Measurements from ENCODE around the gene BCAS1. TPM values are rescaled to one million over a fixed set of nuclear protein-coding genes. Genes with fewer than 3 reads are reported as not detected.
A peak's percentile ranks its signal among the peaks of the same experiment; 100 is the strongest.

BCAS1 gene
- total RNA-seq, 1 experiment from 2014 or later, result 0.17 TPM

DNA sequence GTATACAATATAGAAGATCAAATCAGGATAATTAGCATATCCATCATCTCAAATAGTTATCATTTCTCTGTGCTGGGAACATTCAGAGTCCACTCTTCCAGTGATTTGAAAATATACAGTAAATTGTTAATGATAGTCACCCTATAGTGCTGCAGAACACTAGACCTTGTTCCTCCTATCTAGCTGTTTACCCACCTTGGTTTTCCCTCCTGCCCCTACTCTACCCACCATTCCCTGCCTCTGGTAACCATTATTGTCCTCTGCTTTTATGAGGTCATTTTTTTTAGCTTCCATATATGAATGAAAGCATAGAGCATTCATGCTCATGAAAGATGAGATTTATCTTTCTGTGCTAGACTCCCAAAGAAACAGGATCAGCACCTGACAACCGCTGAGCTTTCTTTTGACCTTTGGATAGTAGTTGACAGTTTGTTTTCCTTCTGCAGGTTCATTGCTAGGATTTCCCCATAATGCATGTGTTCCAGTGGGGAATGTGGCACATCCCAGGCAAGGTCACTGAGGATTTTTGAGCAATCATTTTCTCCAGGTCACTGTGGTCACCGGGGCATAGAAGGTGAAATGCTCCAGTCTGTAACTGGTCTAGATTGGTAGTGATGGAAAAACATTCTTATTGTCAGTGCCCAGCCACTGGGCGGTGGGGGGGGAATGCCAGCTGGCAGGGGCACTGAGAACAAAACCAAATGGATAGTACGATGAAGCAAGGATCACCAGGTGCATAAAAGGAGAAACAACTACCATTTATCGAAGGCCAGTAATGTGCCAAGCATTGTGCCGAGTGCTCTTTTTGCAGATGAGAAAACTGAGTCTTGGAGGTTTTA, 33.6 kb upstream of the BCAS1 start:
- Histone ChIP-seq H3K36me3 (ENCODE audit: control insufficient read depth in 1 of 2, insufficient read depth in 2 of 2, low read length in 2 of 2) (no peaks in the 10 kb centered on the region), H3K9me3 (ENCODE audit: control insufficient read depth in 1 of 2, insufficient read depth in 1 of 2, low read depth in 1 of 2, low read length in 2 of 2) (no peaks in the 10 kb centered on the region; a peak in 1 of 4 replicates), H3K4me2 (ENCODE audit: low read length) (no peak overlapping the region; the same call in 1 of the 2 replicates), H3K9ac (ENCODE audit: low read length) (no peak overlapping the region), H3K27me3 (ENCODE audit: insufficient read depth, low read length) (no peaks in the 10 kb centered on the region), H3K27ac (ENCODE audit: low read depth, low read length) (peak overlapping the region; percentile 7; the same call in 1 of the 2 replicates), H3K9me2 (ENCODE audit: insufficient read depth) (no peaks in the 10 kb centered on the region), H3K4me1 (ENCODE audit: control insufficient read depth in 1 of 2, insufficient read depth in 2 of 2, low read length in 2 of 2) (peaks cover 32 to 54% of the 10 kb centered on the region in 2 experiments), H3K79me2 (ENCODE audit: insufficient read depth, low read length) (no peaks in the 10 kb centered on the region), H2AFZ (ENCODE audit: low read depth, low read length, poor library complexity, severe bottlenecking) (peak overlapping the region; percentile 72), H4K20me1 (ENCODE audit: insufficient read depth) (no peaks in the 10 kb centered on the region), H3K4me3 (replicated peaks in 1 of 2; ENCODE audit: low read depth in 1 of 2, low read length in 2 of 2) (no peak overlapping the region)
- DNase-seq (ENCODE audit: low read depth, low spot score), result no peak
- ChIA-PET RAD21 (ENCODE audit: low non-redundant PET in 1 of 2, low total read pairs in 2 of 2, uncharacterized antibody in 2 of 2, unreplicated experiment in 2 of 2) (no interaction called here), CTCF (interaction anchor here (0.7 to 13.2 kb wide), 22 partner anchors 8 to 564 kb away, joined by 3 to 162 read pairs (median 4); no protein-coding TSS in a partner anchor), POLR2A (interaction anchor here (0.9 to 1.6 kb wide), 3 partner anchors 19 to 96 kb away, joined by 3 to 5 read pairs (median 4); no protein-coding TSS in a partner anchor)
- peak; percentile 25 for ATAC-seq
- intact Hi-C loops (cut with micrococcal nuclease), result no loop called here
- no TSS peak for BruUV-seq (replicated peaks)
- no peak for TF ChIP-seq EGR1 (IDR thresholded peaks at IDR 0.05; ENCODE audit: low read depth)
- TF ChIP-seq SIN3A (IDR thresholded peaks at IDR 0.05; ENCODE audit: low read depth), result no peak
- TF ChIP-seq, protein P1, sequence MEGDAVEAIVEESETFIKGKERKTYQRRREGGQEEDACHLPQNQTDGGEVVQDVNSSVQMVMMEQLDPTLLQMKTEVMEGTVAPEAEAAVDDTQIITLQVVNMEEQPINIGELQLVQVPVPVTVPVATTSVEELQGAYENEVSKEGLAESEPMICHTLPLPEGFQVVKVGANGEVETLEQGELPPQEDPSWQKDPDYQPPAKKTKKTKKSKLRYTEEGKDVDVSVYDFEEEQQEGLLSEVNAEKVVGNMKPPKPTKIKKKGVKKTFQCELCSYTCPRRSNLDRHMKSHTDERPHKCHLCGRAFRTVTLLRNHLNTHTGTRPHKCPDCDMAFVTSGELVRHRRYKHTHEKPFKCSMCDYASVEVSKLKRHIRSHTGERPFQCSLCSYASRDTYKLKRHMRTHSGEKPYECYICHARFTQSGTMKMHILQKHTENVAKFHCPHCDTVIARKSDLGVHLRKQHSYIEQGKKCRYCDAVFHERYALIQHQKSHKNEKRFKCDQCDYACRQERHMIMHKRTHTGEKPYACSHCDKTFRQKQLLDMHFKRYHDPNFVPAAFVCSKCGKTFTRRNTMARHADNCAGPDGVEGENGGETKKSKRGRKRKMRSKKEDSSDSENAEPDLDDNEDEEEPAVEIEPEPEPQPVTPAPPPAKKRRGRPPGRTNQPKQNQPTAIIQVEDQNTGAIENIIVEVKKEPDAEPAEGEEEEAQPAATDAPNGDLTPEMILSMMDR (IDR thresholded peaks at IDR 0.05 in 2 of 3, conservative IDR thresholded peaks at IDR 0.05 in 1 of 3; ENCODE audit: borderline replicate concordance in 1 of 3, insufficient read depth in 1 of 3, low read depth in 2 of 3, low read length in 2 of 3), result no peak
- TF ChIP-seq EZH2phosphoT487 (IDR thresholded peaks at IDR 0.05; ENCODE audit: borderline replicate concordance), result no peak
